K562 (cell line): Measurements from ENCODE around the gene ABCA7.

Experiments
- KDM4B ChIP-seq, 2 experiments: fragments of 450-650 bp in 1 of 2; sonication (generic) in 1 of 2; IDR thresholded peaks; 2 replicates each; pipeline ENCODE4 v1.6.1; 2016 to 2017; ENCODE audit warnings: borderline replicate concordance in 2 of 2, antibody characterized with exemption in 1 of 2, low read depth in 1 of 2, mild to moderate bottlenecking in 1 of 2
- KLF1 ChIP-seq: fragments of 450-650 bp; IDR thresholded peaks from 2 replicates; pipeline ENCODE4 v1.6.1; 2016; ENCODE audit warnings: missing genetic modification characterization, missing compliant biosample characterization

DNA sequence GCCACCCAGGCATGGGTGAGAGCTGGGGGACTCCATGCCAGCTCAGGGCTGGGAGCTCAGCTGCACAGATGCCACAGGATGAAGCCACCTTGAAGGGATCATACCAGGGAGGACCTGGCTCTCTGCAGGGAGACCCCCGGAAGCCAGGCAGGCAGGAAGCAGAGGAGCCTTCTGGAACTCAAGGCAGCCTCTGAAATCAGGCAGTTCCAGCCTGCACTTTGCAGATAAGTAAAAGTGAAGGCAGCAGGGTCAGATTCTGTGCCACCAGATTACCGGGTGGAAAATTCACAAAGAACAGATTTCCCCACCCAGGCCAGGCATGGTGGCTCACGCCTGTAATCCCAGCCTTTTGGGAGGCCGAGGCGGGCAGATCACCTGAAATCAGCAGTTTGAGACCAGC is 21.5 kb upstream of the ABCA7 start:
- TF ChIP-seq KLF1 (no peak), KDM4B (IDR thresholded peaks at IDR 0.05; ENCODE audit: borderline replicate concordance in 2 of 2, low read depth in 1 of 2) (no peak)
